Effector memory CD4-positive, alpha-beta T cell (primary cell): Measurements from ENCODE around the gene SPAG9.
"Not testable (repeated sequence)": the region's sequence is repeated elsewhere in the genome, so short reads cannot be mapped to it uniquely, and the experiment has no call there.

Source experiments
- DNase-seq, 3 donors: peaks; one replicate each; pipeline ENCODE4 v3.0.0-alpha.2; 2020
- H3K27ac ChIP-seq: 2 replicates; pipeline ENCODE4 v1.7.0; 2013; ENCODE audit warnings: mild to moderate bottlenecking, low read length, moderate library complexity; ENCODE audit not compliant: insufficient read depth, poor library complexity, severe bottlenecking
- H3K27me3 ChIP-seq: replicated peaks from 2 replicates; pipeline ENCODE4 v1.7.0; 2013; ENCODE audit warnings: mild to moderate bottlenecking, low read length; ENCODE audit not compliant: insufficient read depth, control insufficient read depth, poor library complexity, severe bottlenecking
- H3K36me3 ChIP-seq: 2 replicates; pipeline ENCODE4 v1.7.0; 2013; ENCODE audit warnings: mild to moderate bottlenecking, low read length, moderate library complexity; ENCODE audit not compliant: control insufficient read depth, insufficient read depth
- H3K4me1 ChIP-seq: 2 replicates; pipeline ENCODE4 v1.7.0; 2013; ENCODE audit warnings: low read length, mild to moderate bottlenecking; ENCODE audit not compliant: control insufficient read depth, insufficient read depth, poor library complexity, severe bottlenecking
- H3K4me3 ChIP-seq: 2 replicates; pipeline ENCODE4 v1.7.0; 2013; ENCODE audit warnings: low read length, low read depth, mild to moderate bottlenecking; ENCODE audit not compliant: insufficient read depth, poor library complexity, severe bottlenecking
- H3K9me3 ChIP-seq: 2 replicates; pipeline ENCODE4 v1.7.0; 2013; ENCODE audit warnings: mild to moderate bottlenecking, low read length, moderate library complexity; ENCODE audit not compliant: control insufficient read depth

Gene SPAG9

GRCh38 chr17:51133365-51133764, 12.7 kb upstream of the SPAG9 start:
- Histone ChIP-seq H3K4me1 (no peaks in the 10 kb centered on the region), H3K27ac (no peak overlapping the region), H3K27me3 (no peaks in the 10 kb centered on the region), H3K4me3 (no peak overlapping the region), H3K9me3 (no peaks in the 10 kb centered on the region), H3K36me3 (no peaks in the 10 kb centered on the region)
- DNase-seq, result no peak

GRCh38 chr17:51132964-51133319, 12.3 kb upstream of the SPAG9 start:
- H3K4me3 ChIP-seq, result no peak overlapping the region
- DNase-seq, result no peak
- no peaks in the 10 kb centered on the region for H3K36me3 ChIP-seq
- no peaks in the 10 kb centered on the region for H3K9me3 ChIP-seq
- H3K27me3 ChIP-seq, result no peaks in the 10 kb centered on the region
- H3K27ac ChIP-seq, result no peak overlapping the region
- H3K4me1 ChIP-seq, result no peaks in the 10 kb centered on the region

- no peak for DNase-seq
- no peaks in the 10 kb centered on the region for H3K36me3 ChIP-seq
- no peak overlapping the region for H3K27ac ChIP-seq
- no peaks in the 10 kb centered on the region for H3K9me3 ChIP-seq
- no peak overlapping the region for H3K4me3 ChIP-seq
- no peaks in the 10 kb centered on the region for H3K4me1 ChIP-seq
- H3K27me3 ChIP-seq, result no peaks in the 10 kb centered on the region
These were observed 7.4 kb upstream of the SPAG9 start for GRCh38 chr17:51128076-51128475.

GRCh38 chr17:51124640-51125503, 4.2 kb upstream of the SPAG9 start:
- Histone ChIP-seq H3K4me1 (peaks cover 11% of the 10 kb centered on the region), H3K36me3 (peaks cover 2% of the 10 kb centered on the region), H3K9me3 (no peaks in the 10 kb centered on the region), H3K27ac (no peak overlapping the region), H3K4me3 (no peak overlapping the region), H3K27me3 (no peaks in the 10 kb centered on the region)
- DNase-seq, result no peak

GRCh38 chr17:51122473-51123115, 1.9 kb upstream of the SPAG9 start:
- DNase-seq, H3K27ac ChIP-seq, H3K4me3 ChIP-seq, H3K27me3 ChIP-seq, H3K9me3 ChIP-seq, H3K36me3 ChIP-seq: not testable (repeated sequence)
- peaks cover 16% of the 10 kb centered on the region for H3K4me1 ChIP-seq

GRCh38 chr17:51121620-51122472, 1.2 kb upstream of the SPAG9 start:
- Histone ChIP-seq H3K4me1 (peaks cover 18% of the 10 kb centered on the region), H3K9me3 (no peaks in the 10 kb centered on the region), H3K27ac (peak overlapping the region; percentile 87), H3K36me3 (peaks cover 2% of the 10 kb centered on the region), H3K27me3 (no peaks in the 10 kb centered on the region), H3K4me3 (peak overlapping the region; percentile 48)
- DNase-seq, result peak; percentile 68 to 72 (median 71)

GRCh38 chr17:51120357-51120738, 320 bp downstream of the SPAG9 start:
- peaks cover 2% of the 10 kb centered on the region for H3K36me3 ChIP-seq
- H3K4me3 ChIP-seq, result peak overlapping the region; percentile 99
- no peaks in the 10 kb centered on the region for H3K9me3 ChIP-seq
- H3K27me3 ChIP-seq, result no peaks in the 10 kb centered on the region
- peak in 1 of 3 donors; percentile 36 for DNase-seq
- H3K27ac ChIP-seq, result peak overlapping the region; percentile 94
- H3K4me1 ChIP-seq, result peaks cover 19% of the 10 kb centered on the region

- Histone ChIP-seq H3K36me3 (peaks cover 2% of the 10 kb centered on the region), H3K9me3 (no peaks in the 10 kb centered on the region), H3K4me3 (peak overlapping the region; percentile 99), H3K4me1 (peaks cover 22% of the 10 kb centered on the region), H3K27ac (peak overlapping the region; percentile 94), H3K27me3 (no peaks in the 10 kb centered on the region)
- DNase-seq, result peak; percentile 11 to 27 (median 26)
These were observed 982 bp downstream of the SPAG9 start for GRCh38 chr17:51119415-51120356.
